GM21381 (cell line): ENCODE data around the gene GRB10.

Experiments used
- ATAC-seq: cut with Tn5 transposase; IDR thresholded peaks from one replicate; pipeline ENCODE4 v1.9.1; 2021; ENCODE audit warnings: mild to moderate bottlenecking, moderate library complexity; ENCODE audit not compliant: unreplicated experiment

Gene GRB10

GRCh38 chr7:50618281-50618680 lies 164.4 kb downstream of the GRB10 start:
- no peak for ATAC-seq

- ATAC-seq = no peak
Observed at GRCh38 chr7:50615519-50616080, 167.1 kb downstream of the GRB10 start.

GRCh38 chr7:50614721-50615518 lies 167.8 kb downstream of the GRB10 start:
- no peak for ATAC-seq

- no peak for ATAC-seq
Observed at GRCh38 chr7:50613473-50613872, 169.2 kb downstream of the GRB10 start.

- ATAC-seq = no peak
Observed at GRCh38 chr7:50612704-50613103, 170.0 kb downstream of the GRB10 start.

DNA sequence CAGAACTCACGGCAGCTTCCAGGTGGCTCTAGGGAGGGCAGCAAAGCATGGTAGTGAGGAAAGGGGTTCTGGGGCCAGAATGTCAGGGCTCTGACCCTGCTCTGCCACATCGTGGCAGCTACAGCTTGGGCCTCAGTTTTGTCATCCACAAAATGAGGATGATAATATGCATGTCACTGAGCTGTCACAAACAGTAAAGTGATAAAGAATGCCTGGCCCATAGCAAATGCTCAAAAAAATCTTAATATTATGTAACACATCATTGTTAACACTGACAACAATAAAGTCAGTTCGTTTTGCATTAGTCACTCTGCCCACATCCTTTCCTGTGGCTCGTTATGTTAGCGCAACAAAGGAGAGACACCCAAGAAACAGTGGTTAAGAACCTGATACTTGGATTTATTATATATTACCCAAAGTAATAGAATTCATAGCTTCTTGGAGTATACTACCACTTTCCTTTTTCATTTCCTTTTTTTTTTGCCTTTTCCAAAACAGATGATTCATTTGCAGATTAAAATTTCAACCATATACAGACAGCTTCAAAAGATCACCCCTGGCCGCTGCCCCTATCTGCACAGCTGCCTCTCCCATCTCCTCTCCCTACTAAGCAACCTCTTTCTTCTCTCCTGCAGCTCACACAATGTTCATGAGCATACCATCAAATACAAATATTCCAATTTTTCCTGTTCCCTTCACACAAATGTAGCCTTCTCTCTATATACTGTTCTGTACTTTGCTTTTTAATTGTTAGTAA lies 172.0 kb downstream of the GRB10 start:
- ATAC-seq = no peak

GRCh38 chr7:50608196-50608906 lies 174.3 kb downstream of the GRB10 start:
- no peak for ATAC-seq

DNA sequence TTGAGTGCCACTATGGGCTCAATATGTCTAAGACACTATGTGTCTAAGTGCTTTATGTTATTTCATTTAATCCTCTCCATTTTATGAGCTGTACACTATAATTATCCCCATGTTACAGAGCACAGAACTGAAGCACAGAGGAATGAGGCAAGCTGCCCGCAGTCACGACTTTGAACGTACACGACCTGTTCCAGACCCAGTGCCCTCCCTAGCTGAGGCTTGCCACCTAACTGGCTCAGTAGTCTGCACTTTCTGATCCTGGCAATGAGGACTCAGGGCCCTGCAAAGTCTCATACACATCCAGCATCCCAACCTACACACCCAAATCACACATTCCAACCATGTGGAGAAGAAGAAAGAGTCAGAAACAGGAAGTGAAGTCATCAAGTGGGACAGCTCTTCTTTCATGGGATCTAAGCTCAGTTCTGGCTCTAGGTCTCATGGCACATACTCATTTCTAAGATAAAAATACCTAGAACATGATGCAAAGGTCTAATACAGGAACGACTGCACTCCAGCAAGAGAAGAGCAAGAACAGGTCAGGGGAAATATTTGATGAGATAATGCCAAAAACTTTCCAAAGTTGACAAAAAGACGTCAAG lies 175.1 kb downstream of the GRB10 start:
- no peak for ATAC-seq

- no peak for ATAC-seq
Observed at GRCh38 chr7:50605059-50605458, 177.6 kb downstream of the GRB10 start.

DNA sequence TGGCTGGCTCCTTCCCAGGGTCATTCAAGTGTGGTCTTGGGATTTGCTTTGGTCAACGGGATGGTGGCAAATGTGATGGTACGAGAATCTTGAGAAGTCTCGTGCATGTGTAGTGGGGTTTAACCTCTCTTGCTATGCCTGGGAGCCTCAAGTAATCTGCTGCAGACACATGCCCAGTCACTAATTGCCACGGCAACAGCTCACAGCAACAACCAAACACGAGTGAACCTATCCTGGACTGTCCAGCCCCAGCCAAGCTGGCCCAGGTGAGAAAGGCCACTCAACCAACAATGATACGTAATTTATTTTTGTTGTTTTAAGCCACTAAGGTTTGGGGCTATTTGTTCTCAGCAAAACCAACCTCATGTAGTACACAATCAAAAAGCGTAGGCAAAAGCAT lies 179.4 kb downstream of the GRB10 start:
- no peak for ATAC-seq

DNA sequence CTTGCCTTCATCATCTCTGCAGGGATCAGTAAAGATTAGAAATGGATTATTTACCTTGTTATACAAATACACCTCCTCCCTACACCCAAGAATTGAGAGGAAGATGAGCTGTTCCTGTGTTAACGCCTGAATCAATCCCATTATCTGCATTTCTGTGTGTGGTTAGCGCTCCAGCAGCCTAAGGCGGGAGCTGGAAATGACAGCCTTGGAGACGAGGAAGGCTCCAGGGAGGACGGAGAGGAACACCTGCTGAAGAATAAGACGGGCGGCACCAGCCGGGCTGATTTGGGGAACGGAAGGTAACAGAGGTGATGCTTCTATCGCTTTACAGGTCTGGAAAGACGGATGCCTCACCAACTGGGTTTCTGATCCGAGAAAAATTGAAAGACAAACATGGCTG lies 183.3 kb downstream of the GRB10 start:
- no peak for ATAC-seq

DNA sequence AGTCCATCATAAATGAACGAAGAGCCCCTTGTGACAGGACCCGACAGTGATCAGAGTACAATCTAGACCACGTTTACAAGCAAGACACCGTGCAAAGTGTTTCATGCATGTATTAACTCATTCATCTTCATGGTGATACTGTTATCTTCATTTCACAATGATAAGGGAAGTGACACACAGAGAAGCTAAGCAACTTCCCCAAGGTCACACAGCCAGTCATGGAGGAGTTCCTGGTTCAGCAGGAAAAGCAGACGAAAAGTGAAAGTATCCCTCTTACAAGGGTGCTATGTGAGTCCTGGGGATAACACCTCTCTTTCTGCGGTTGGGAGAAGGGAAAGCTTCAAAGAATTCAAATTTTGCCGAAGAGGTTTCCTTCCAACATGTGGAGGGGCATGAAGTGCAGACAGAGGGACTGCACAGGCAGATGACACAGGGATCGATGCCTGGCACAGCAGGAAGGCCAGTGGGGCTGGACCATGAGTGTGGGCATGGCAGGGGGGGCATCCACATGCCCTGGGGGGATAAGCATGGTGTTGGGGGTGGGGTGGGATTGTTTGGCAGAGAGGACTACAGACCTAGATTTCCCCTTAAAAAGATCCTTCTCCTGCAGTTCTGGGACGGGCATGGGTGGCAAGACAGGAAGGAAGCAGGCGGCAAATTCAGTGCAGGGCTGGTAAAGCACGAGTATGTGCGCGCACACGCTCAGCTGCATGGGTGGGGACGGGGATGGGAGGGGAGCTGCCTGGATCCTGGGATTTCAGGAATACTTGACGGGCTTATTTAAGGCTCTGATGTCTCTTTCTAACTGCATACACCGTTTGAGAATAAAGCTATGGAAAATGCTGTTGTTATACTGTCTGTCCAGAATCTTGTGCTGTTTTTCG lies 184.0 kb downstream of the GRB10 start:
- no peak for ATAC-seq

DNA sequence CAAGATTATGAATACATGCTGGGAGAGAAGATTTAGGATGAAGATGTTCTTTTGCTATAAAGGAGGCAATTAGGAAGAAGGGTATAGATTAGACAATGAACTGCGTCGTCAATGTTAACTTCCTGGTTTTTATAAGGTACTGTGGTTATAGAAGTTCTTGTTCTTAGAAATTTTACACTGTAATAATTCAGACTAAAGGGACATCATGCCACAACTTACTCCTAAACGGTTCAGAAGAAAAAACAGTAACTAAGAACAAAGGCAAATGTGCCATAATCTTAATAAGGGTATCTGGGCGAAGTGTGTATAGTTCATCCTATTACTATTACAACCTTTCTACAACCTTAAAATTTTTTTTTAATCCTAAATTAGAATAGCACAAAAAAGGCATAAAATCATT lies 186.2 kb downstream of the GRB10 start:
- ATAC-seq = no peak

DNA sequence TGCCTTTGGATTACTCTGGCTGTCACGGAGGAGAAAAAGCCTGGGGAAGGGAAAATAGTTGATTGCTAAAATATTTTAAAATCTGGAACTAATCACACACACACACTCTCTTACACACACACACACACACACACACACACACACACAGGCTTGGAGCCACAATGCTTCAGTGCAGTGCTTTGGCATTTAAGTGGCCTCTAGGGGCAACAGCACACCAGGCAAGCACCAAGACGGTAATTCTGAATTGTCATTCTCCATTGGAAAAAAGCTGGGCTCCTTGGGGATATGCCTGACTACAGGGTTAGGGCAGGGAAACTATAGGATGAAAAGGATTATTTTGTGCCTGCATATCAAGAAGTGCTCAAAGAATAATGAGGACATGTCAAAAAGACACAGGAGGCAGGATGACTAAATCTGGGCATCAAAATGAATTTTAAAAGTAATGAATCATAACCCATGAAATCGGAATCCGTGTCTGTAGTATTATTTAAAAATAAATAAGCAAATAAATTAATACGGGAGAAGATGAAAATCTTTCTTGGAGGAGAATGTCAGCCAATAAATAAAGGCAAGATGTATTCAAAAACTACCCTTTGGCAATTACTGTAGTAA lies 187.1 kb downstream of the GRB10 start:
- ATAC-seq = peak; percentile 31

DNA sequence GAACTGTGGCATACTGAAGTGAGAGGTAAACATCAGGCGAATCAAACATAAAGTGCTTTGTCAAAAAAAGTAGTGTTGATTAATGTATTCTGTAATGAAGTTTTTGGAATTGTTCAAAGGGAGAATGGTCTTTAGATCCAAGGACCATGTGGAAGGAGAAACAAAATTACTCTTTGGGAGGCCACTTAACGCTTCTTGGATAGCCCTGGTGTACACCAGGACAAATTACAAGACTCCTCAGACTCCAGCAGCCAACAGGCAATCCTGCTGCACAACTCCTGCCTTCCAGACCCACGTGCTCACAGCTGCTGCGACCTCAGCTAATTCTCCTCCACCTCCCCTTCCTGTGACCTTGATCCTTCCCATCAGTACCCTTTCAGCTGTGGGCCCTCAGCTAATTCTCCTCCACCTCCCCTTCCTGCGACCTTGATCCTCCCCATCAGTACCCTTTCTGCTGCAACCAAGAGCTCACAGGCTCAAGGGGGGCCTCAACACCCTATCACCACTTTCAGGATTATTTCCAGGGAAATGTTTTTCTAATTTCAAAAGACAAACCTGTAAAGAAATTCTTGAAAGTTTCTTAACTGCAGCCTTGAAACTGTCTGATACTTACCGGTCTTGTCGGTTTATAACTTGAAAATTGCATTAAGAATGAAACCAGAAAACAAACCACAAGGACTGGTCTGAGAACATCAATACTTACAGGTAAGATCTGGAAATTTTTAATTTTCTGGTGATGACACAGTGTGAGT lies 187.8 kb downstream of the GRB10 start:
- ATAC-seq = peak; percentile 50

GRCh38 chr7:50594136-50594535 lies 188.6 kb downstream of the GRB10 start:
- no peak for ATAC-seq

DNA sequence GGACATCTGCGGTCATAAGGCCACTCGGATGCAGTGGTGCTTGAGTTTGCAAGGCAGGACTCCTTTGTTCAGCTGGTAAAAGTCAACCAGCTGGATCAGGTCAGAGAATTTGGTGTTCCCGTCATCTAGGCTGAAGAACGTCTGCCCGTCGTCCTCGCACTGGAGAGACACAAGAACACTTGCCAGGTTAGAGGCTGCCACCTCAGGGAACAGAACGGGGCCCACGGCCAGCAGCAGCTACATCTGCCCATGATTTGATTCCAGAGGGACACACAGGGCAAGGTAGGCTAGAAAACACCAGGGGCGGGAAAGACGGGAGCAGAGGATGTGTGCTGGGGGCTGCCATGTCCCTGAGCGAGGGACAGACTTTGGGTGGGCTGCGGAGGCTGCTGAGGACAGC lies 189.8 kb downstream of the GRB10 start:
- no peak for ATAC-seq

- ATAC-seq = peak; percentile 59
Observed at GRCh38 chr7:50591480-50592438, 190.9 kb downstream of the GRB10 start.
